ENCODE measurements around the gene GFPT1. TPM values are rescaled to one million over a fixed set of nuclear protein-coding genes. Genes with fewer than 3 reads are reported as not detected.

The GFPT1 gene
- total and polyA plus RNA-seq, 9 of the 15 experiments (the other 6 are each of a cell fraction or from before 2014, with no cell fraction given) = 6.6 to 38.3 (median 15.9) TPM

GRCh38 chr2:69311024-69311416 is 76.0 kb downstream of the GFPT1 start:
- Histone ChIP-seq H3K79me2 (ENCODE audit: control insufficient read depth, insufficient read depth, low read length) (no peaks in the 10 kb centered on the region), H3K9me3 (replicated peaks; ENCODE audit: control insufficient read depth, insufficient read depth, low read depth, low read length) (no peaks in the 10 kb centered on the region), H2AFZ (ENCODE audit: low read depth, low read length) (no peak overlapping the region), H3K9me1 (ENCODE audit: control insufficient read depth, insufficient read depth, low read length) (no peaks in the 10 kb centered on the region), H3K36me3 (ENCODE audit: control insufficient read depth, insufficient read depth, low read length) (no peaks in the 10 kb centered on the region), H3K27ac (ENCODE audit: extremely low read depth, low read depth, low read length) (no peak overlapping the region), H3K9ac (ENCODE audit: insufficient read depth in 1 of 2, low read depth in 2 of 2, low read length in 2 of 2) (no peak overlapping the region), H4K20me1 (replicated peaks; ENCODE audit: control insufficient read depth, insufficient read depth, low read length) (peaks cover 10% of the 10 kb centered on the region; the same call in 1 of the 2 replicates), H3K4me1 (replicated peaks in 1 of 2; ENCODE audit: control insufficient read depth in 2 of 2, insufficient read depth in 2 of 2, low read length in 2 of 2) (peaks cover 0 to 18% of the 10 kb centered on the region in 2 experiments; a peak in 3 of 5 replicates), H3K4me3 (no peak overlapping the region), H3K27me3 (ENCODE audit: control insufficient read depth in 2 of 2, insufficient read depth in 2 of 2, low read length in 2 of 2) (peaks cover 6 to 7% of the 10 kb centered on the region in 2 experiments; a peak in 3 of 5 replicates), H3K4me2 (ENCODE audit: insufficient read depth, low read length) (no peak overlapping the region)
- CTCF ChIA-PET (ENCODE audit: low intra/inter-chr PET ratio) = no interaction called here
- in situ Hi-C loops (cut with MboI) (loop anchor here (25.0 kb wide), 1 partner anchor 274 kb away; no protein-coding TSS in a partner anchor), intact Hi-C loops (cut with micrococcal nuclease) (no loop called here)
- FAIRE-seq (no peak), DNase-seq (ENCODE audit: extremely low read depth in 1 of 4, low spot score in 3 of 4) (no peak), ATAC-seq (no peak)
- POLR2A ChIA-PET = interaction anchor here (1.0 kb wide), 1 partner anchor 844 kb away, joined by 3 read pairs; the partner anchor contains the start of genes APLF and FBXO48
- TF ChIP-seq CEBPG (CRISPR knock-in tag; IDR thresholded peaks at IDR 0.05) (no peak), CEBPG (tag; conservative IDR thresholded peaks at IDR 0.05 in 1 of 2, IDR thresholded peaks at IDR 0.05 in 1 of 2) (peak; percentile 52 to 70; a peak in 2 of 4 replicates), HDAC2 (IDR thresholded peaks at IDR 0.05) (no peak), CEBPB (tag; IDR thresholded peaks at IDR 0.05) (peak; percentile 63)
- 2% methylated on average over 2 of the region's 2 CpGs for WGBS (ENCODE audit: insufficient coverage, low coverage, missing lambda C conversion rate)
- BruUV-seq (replicated peaks) = no TSS peak
